ENCODE measurements around the gene UGT1A6. TPM values are rescaled to one million over a fixed set of nuclear protein-coding genes. Genes with fewer than 3 reads are reported as not detected.
A peak's percentile ranks its signal among the peaks of the same experiment; 100 is the strongest.

Gene UGT1A6
- total and polyA plus RNA-seq, 2 experiments from 2014 or later = not detected

DNA sequence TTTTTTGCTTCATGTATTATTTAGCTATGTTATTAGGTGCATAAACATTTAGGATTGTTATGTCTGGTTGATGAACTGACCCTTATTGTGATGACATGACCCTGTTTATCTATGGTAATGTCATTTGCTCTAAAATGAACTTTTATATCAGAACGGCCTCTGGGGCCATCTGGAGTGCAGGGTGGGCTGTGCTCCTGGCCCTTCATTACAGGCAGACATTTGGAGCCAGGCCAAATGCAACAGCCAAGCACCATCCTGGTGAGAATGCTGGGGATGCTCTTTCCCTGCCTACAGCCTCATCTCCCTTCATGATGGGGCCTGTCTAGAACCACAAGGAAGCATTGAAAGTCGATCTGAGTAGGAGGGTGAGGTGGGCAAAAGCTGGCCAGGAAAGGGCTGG lies 123.6 kb downstream of the UGT1A6 start:
- Histone ChIP-seq H3K27ac (no peak overlapping the region), H3K9me2 (ENCODE audit: insufficient read depth) (no peaks in the 10 kb centered on the region), H2AFZ (no peak overlapping the region), H3K79me2 (ENCODE audit: insufficient read depth) (no peaks in the 10 kb centered on the region), H3K36me3 (ENCODE audit: low read depth) (no peaks in the 10 kb centered on the region), H3K27me3 (replicated peaks; ENCODE audit: insufficient read depth) (peaks cover 8% of the 10 kb centered on the region), H3K4me2 (ENCODE audit: unreplicated experiment) (no peak overlapping the region), H4K20me1 (ENCODE audit: insufficient read depth) (no peaks in the 10 kb centered on the region), H3F3A (ENCODE audit: insufficient read depth) (no peaks in the 10 kb centered on the region), H3K4me1 (ENCODE audit: insufficient read depth) (peaks cover 3% of the 10 kb centered on the region; the same call in 1 of the 2 replicates), H3K9me3 (ENCODE audit: low read depth) (no peaks in the 10 kb centered on the region), H3K4me3 (no peak overlapping the region), H3K9ac (no peak overlapping the region)
- no peak for DNase-seq
- in situ Hi-C loops (cut with MboI) = no loop called here
- TF ChIP-seq EZH2phosphoT487 (IDR thresholded peaks at IDR 0.05; ENCODE audit: insufficient read depth, low read depth) = no peak
- TF ChIP-seq EZH2 (IDR thresholded peaks at IDR 0.05; ENCODE audit: insufficient read depth, poor library complexity, severe bottlenecking) = no peak
- 25 to 26% methylated on average over 2 of the region's 2 CpGs for WGBS, 2 experiments (ENCODE audit: low coverage in 1 of 2, low lambda C conversion rate in 2 of 2, missing lambda C conversion rate in 2 of 2)

- no peak overlapping the region for H3K4me2 ChIP-seq (ENCODE audit: unreplicated experiment)
- peaks cover 3% of the 10 kb centered on the region; the same call in 1 of the 2 replicates for H3K4me1 ChIP-seq (ENCODE audit: insufficient read depth)
- in situ Hi-C loops (cut with MboI) = no loop called here
- H3K27me3 ChIP-seq (replicated peaks; ENCODE audit: insufficient read depth) = peaks cover 12% of the 10 kb centered on the region
- no peak for TF ChIP-seq EZH2phosphoT487 (IDR thresholded peaks at IDR 0.05; ENCODE audit: insufficient read depth, low read depth)
- TF ChIP-seq EZH2 (IDR thresholded peaks at IDR 0.05; ENCODE audit: insufficient read depth, poor library complexity, severe bottlenecking) = no peak
- no peak overlapping the region for H3K4me3 ChIP-seq
- no peaks in the 10 kb centered on the region for H3F3A ChIP-seq (ENCODE audit: insufficient read depth)
- H3K9me3 ChIP-seq (ENCODE audit: low read depth) = no peaks in the 10 kb centered on the region
- 65 to 68% methylated on average over 4 of the region's 4 CpGs for WGBS, 2 experiments (ENCODE audit: low coverage in 1 of 2, low lambda C conversion rate in 2 of 2, missing lambda C conversion rate in 2 of 2)
- H3K9ac ChIP-seq = no peak overlapping the region
- H3K36me3 ChIP-seq (ENCODE audit: low read depth) = no peaks in the 10 kb centered on the region
- H4K20me1 ChIP-seq (ENCODE audit: insufficient read depth) = no peaks in the 10 kb centered on the region
- no peaks in the 10 kb centered on the region for H3K79me2 ChIP-seq (ENCODE audit: insufficient read depth)
- DNase-seq = no peak
- H3K27ac ChIP-seq = no peak overlapping the region
- H2AFZ ChIP-seq = no peak overlapping the region
- H3K9me2 ChIP-seq (ENCODE audit: insufficient read depth) = no peaks in the 10 kb centered on the region
Measured at GRCh38 chr2:233816771-233817170, 124.1 kb downstream of the UGT1A6 start.

DNA sequence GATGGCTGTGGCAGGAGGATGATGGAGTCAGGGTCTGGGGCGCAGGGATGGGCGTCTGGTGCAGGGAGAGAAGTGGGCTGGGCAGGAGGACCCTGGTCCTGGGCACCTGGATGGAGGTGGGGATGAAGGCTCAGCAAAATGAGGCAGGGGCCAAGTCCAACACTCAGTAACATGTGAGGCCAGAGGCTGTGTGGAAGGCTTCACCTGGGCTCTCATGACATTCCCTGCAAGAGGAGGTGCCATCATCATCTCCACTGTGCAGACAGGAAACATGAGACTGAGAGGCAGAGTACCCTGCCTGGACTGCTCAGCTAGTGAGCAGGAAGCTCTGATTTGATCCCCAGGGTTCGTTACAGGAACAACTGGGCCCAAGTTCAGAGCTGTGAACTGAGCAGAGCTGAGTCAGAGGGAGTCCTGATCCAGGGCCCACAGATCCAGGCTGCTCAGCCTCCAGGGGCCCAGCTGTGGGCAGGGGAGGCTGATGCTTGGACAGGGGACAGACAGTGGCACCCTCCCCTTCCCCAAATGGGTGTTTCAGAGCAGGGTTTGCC lies 124.7 kb downstream of the UGT1A6 start:
- Histone ChIP-seq H3K9me3 (ENCODE audit: low read depth) (no peaks in the 10 kb centered on the region), H3K4me1 (ENCODE audit: insufficient read depth) (peaks cover 3% of the 10 kb centered on the region; the same call in 1 of the 2 replicates), H3F3A (ENCODE audit: insufficient read depth) (no peaks in the 10 kb centered on the region), H3K79me2 (ENCODE audit: insufficient read depth) (no peaks in the 10 kb centered on the region), H3K4me2 (ENCODE audit: unreplicated experiment) (no peak overlapping the region), H3K36me3 (ENCODE audit: low read depth) (no peaks in the 10 kb centered on the region), H3K9me2 (ENCODE audit: insufficient read depth) (no peaks in the 10 kb centered on the region), H2AFZ (no peak overlapping the region), H3K27ac (no peak overlapping the region), H4K20me1 (ENCODE audit: insufficient read depth) (no peaks in the 10 kb centered on the region), H3K4me3 (no peak overlapping the region), H3K27me3 (replicated peaks; ENCODE audit: insufficient read depth) (peaks cover 12% of the 10 kb centered on the region), H3K9ac (no peak overlapping the region)
- in situ Hi-C loops (cut with MboI) = no loop called here
- TF ChIP-seq EZH2 (IDR thresholded peaks at IDR 0.05; ENCODE audit: insufficient read depth, poor library complexity, severe bottlenecking) (no peak), EZH2phosphoT487 (IDR thresholded peaks at IDR 0.05; ENCODE audit: insufficient read depth, low read depth) (no peak)
- peak; percentile 35 for DNase-seq
- 45% methylated on average over 3 of the region's 3 CpGs for WGBS, 2 experiments (ENCODE audit: low coverage in 1 of 2, low lambda C conversion rate in 2 of 2, missing lambda C conversion rate in 2 of 2)

- Histone ChIP-seq H3F3A (ENCODE audit: insufficient read depth) (no peaks in the 10 kb centered on the region), H3K27ac (no peak overlapping the region), H3K36me3 (ENCODE audit: low read depth) (no peaks in the 10 kb centered on the region), H3K9ac (no peak overlapping the region), H4K20me1 (ENCODE audit: insufficient read depth) (no peaks in the 10 kb centered on the region), H3K4me2 (ENCODE audit: unreplicated experiment) (no peak overlapping the region), H3K9me3 (ENCODE audit: low read depth) (no peaks in the 10 kb centered on the region), H2AFZ (no peak overlapping the region), H3K4me1 (ENCODE audit: insufficient read depth) (peaks cover 3% of the 10 kb centered on the region; the same call in 1 of the 2 replicates), H3K4me3 (no peak overlapping the region), H3K79me2 (ENCODE audit: insufficient read depth) (no peaks in the 10 kb centered on the region), H3K9me2 (ENCODE audit: insufficient read depth) (no peaks in the 10 kb centered on the region), H3K27me3 (replicated peaks; ENCODE audit: insufficient read depth) (peaks cover 12% of the 10 kb centered on the region)
- DNase-seq = no peak
- WGBS, 2 experiments (ENCODE audit: low coverage in 1 of 2, low lambda C conversion rate in 2 of 2, missing lambda C conversion rate in 2 of 2) = 65 to 76% methylated on average over 10 to 11 of the region's 11 CpGs
- no peak for TF ChIP-seq EZH2 (IDR thresholded peaks at IDR 0.05; ENCODE audit: insufficient read depth, poor library complexity, severe bottlenecking)
- no peak for TF ChIP-seq EZH2phosphoT487 (IDR thresholded peaks at IDR 0.05; ENCODE audit: insufficient read depth, low read depth)
- in situ Hi-C loops (cut with MboI) = no loop called here
Measured at GRCh38 chr2:233817995-233818638, 125.4 kb downstream of the UGT1A6 start.

Data from GM23248 (cell line).